Stimulated activated memory B cell treated with anti-CD40 and anti-IgM and Interleukin-4, amounts not matched to agents 10 μg/mL and 1 μg/mL and 100 μg/mL, for 72 hours (primary cell): ENCODE measurements around the gene RCBTB2.
A peak's percentile ranks its signal among the peaks of the same experiment; 100 is the strongest.

Experiments used
- ATAC-seq: fragments of 150-1000 bp; cut with Tn5 transposase; 2 replicates; pipeline ENCODE4 v1.10.0; 2021
- H3K27ac Mint-ChIP-seq: one replicate; pipeline ENCODE4 v1.8.0; 2022; ENCODE audit warnings: mild to moderate bottlenecking, mixed read lengths
- H3K27me3 Mint-ChIP-seq: one replicate; pipeline ENCODE4 v1.8.0; 2022; ENCODE audit warnings: mixed read lengths
- H3K36me3 Mint-ChIP-seq: one replicate; pipeline ENCODE4 v1.8.0; 2022; ENCODE audit warnings: mixed read lengths
- H3K4me1 Mint-ChIP-seq: one replicate; pipeline ENCODE4 v1.8.0; 2022; ENCODE audit warnings: mixed read lengths
- H3K4me3 Mint-ChIP-seq: one replicate; pipeline ENCODE4 v1.8.0; 2022; ENCODE audit warnings: mild to moderate bottlenecking, moderate library complexity, mixed read lengths
- H3K9me3 Mint-ChIP-seq: one replicate; pipeline ENCODE4 v1.8.0; 2022; ENCODE audit warnings: mixed read lengths

The RCBTB2 gene

DNA sequence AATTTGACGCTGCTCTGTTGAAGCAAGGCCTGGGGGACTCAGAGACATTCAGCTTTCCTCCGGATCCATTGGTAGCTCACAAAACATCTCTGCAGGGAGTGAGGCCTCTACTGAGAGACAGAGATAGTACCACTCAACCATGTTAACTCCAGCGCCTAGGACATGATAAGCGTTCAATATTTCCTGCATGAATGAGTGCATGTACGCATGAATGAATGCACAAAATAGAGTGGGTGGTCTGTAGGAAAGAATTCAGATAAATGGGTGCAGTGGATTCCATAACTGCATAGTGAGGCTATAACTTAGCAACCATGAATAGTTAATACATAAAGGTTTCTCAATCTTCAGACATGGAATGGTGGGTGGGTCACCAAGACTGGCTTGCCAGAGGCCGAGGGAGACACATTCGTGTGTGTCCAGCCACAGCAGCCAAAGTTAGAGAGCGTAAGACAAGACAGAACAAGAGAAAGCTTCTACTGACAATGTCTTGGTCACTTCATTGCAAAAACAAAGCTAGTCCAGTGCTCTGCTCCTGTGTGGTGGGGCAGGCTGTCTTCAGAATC, 36.3 kb upstream of the RCBTB2 start:
- no peaks in the 10 kb centered on the region for H3K9me3 Mint-ChIP-seq
- peaks cover 5% of the 10 kb centered on the region for H3K4me1 Mint-ChIP-seq
- no peaks in the 10 kb centered on the region for H3K36me3 Mint-ChIP-seq
- no peak overlapping the region for H3K4me3 Mint-ChIP-seq
- H3K27me3 Mint-ChIP-seq, result peaks cover 73% of the 10 kb centered on the region
- no peak for ATAC-seq
- H3K27ac Mint-ChIP-seq, result no peak overlapping the region

GRCh38 chr13:48568370-48569103, 35.7 kb upstream of the RCBTB2 start:
- Mint-ChIP-seq H3K4me1 (no peaks in the 10 kb centered on the region), H3K4me3 (no peak overlapping the region), H3K27me3 (peaks cover 71% of the 10 kb centered on the region), H3K36me3 (no peaks in the 10 kb centered on the region), H3K9me3 (no peaks in the 10 kb centered on the region), H3K27ac (no peak overlapping the region)
- no peak for ATAC-seq

GRCh38 chr13:48567515-48568369, 34.9 kb upstream of the RCBTB2 start:
- peaks cover 71% of the 10 kb centered on the region for H3K27me3 Mint-ChIP-seq
- H3K9me3 Mint-ChIP-seq, result no peaks in the 10 kb centered on the region
- no peak overlapping the region for H3K4me3 Mint-ChIP-seq
- ATAC-seq, result no peak
- no peak overlapping the region for H3K27ac Mint-ChIP-seq
- no peaks in the 10 kb centered on the region for H3K36me3 Mint-ChIP-seq
- H3K4me1 Mint-ChIP-seq, result peaks cover 5% of the 10 kb centered on the region

- Mint-ChIP-seq H3K4me1 (peaks cover 19% of the 10 kb centered on the region), H3K27me3 (peaks cover 76% of the 10 kb centered on the region), H3K9me3 (peaks cover 7% of the 10 kb centered on the region), H3K36me3 (peaks cover 5% of the 10 kb centered on the region), H3K4me3 (no peak overlapping the region), H3K27ac (no peak overlapping the region)
- no peak for ATAC-seq
These were observed 31.2 kb upstream of the RCBTB2 start for GRCh38 chr13:48564056-48564455.

DNA sequence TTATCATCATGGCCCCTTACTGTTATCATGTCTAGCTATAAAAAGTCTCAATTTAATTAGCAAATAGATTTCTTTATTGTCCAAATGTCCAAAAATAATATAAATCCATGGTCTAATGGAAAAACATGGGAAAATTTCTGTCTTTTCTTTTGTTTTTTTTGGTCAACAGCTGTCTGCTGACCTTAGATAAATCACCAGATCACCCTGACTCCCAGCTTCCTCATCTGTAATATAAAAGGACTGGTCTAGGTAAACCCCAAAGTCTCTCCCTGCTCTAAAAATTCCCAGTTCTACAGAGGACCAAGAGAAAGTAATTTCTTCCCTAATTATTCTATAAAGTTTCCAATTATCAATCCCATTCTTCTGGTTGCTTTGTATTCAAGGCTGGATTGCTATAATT, 30.7 kb upstream of the RCBTB2 start:
- peaks cover 7% of the 10 kb centered on the region for H3K9me3 Mint-ChIP-seq
- H3K4me1 Mint-ChIP-seq, result peaks cover 19% of the 10 kb centered on the region
- no peak overlapping the region for H3K27ac Mint-ChIP-seq
- no peak for ATAC-seq
- peaks cover 76% of the 10 kb centered on the region for H3K27me3 Mint-ChIP-seq
- H3K4me3 Mint-ChIP-seq, result no peak overlapping the region
- peaks cover 9% of the 10 kb centered on the region for H3K36me3 Mint-ChIP-seq

DNA sequence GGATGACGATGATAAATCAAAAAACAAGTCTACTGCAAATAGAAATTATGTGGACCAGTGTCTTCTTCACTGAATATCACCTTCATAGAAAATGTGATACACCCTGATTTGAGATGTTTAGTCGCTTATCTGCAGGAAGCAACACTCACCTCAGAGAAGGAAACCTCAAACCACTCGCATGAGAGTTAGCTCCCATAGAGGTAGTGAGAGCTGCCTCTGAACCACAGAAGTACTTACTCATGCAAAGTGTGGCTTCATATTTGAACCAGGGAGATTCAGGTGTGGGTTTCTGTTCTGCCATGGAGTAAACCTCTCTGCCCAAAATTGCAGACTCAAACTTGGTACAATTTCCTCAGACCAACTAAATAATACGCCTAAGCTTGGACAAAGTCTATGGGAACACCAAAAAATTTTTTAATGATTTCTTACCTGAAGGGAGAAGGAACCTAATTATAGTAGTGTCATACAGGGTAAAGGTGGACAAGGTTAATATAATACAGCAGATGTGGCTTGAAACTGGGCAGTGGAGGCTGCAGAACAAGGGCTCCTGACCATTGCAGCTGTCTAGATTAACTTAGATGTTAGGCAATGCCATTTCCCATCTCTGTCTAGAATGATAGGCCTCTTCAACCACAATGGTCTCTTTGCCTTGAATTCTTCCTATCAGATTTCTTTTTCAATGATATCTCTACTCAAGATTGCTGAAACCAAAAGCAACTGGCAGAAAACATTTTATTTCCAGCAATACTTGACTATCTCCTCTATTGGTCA, 29.6 kb upstream of the RCBTB2 start:
- Mint-ChIP-seq H3K4me3 (no peak overlapping the region), H3K9me3 (peaks cover 10% of the 10 kb centered on the region), H3K27me3 (peaks cover 76% of the 10 kb centered on the region), H3K36me3 (peaks cover 9% of the 10 kb centered on the region), H3K4me1 (peaks cover 19% of the 10 kb centered on the region), H3K27ac (no peak overlapping the region)
- ATAC-seq, result peak; percentile 100

DNA sequence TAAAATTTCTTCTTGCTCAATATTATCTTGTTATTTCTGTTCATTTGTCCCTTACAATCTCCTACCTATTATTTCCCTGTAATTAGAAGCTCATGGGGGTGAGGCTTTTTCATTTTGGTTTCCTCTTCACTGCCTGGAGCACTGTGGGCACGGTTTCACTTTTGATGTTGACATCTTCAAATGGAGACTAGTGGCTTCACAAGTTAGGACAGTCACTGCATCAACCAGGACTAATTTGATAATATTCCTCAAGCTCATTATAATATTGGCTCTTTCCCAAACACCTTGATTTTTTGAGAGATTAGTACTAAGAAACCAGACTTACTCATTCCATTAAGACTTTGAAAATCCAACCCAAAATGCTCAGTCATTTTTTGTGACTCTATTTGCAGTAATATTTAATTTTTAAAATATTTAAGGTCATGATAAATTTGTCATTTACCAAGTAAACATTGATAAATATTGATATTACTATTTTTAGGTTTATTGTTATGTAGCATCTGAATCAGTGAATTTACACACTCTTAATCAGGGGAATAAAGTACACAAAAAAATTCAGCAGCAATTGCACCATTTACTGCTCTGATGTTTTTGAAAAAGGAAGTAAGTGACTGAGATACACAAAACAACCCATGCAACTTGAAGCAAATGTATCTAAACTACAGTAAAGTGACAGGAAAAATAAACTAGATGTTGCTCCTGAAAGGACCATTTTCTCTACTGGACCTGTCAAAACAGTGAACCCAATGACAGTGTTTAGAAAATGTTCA, 28.8 kb upstream of the RCBTB2 start:
- Mint-ChIP-seq H3K4me1 (peaks cover 19% of the 10 kb centered on the region), H3K27me3 (peaks cover 76% of the 10 kb centered on the region), H3K27ac (no peak overlapping the region), H3K9me3 (peaks cover 10% of the 10 kb centered on the region), H3K36me3 (peaks cover 9% of the 10 kb centered on the region), H3K4me3 (no peak overlapping the region)
- peak; percentile 4 for ATAC-seq

DNA sequence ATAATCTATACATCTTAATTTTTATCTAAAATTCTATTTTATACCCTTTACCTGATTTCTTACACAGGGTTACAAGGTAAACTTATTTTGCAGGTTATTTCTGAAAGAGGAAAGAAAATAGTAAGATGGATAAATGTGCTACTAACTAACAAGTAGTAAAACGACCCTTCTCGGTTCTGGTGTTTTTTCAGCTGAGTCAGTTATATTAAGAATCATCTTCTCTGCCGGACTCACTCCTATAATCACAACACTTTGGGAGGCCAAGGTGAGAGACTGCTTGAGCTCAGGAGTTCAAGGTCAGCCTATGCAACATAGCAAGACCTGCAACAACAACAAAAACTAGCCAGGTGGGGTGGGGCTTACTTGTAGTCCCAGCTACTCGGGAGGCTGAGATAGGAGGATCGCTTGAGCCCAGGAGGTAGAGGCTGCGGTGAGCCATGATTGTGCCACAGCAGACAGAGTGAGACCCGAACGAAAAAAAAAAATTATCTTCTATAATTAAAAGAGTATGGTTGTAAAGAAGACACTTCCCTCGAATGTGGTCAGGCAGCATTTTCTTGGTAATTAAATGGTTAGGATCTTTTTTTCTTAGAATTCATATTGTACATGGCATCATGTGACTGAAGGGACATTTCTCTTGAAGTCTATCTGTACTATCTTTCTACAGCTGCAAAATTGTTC, 27.9 kb upstream of the RCBTB2 start:
- Mint-ChIP-seq H3K27ac (no peak overlapping the region), H3K4me1 (peaks cover 19% of the 10 kb centered on the region), H3K27me3 (peaks cover 76% of the 10 kb centered on the region), H3K36me3 (peaks cover 9% of the 10 kb centered on the region), H3K9me3 (peaks cover 15% of the 10 kb centered on the region), H3K4me3 (no peak overlapping the region)
- no peak for ATAC-seq

- H3K4me1 Mint-ChIP-seq, result peaks cover 19% of the 10 kb centered on the region
- peaks cover 9% of the 10 kb centered on the region for H3K36me3 Mint-ChIP-seq
- ATAC-seq, result no peak
- H3K27ac Mint-ChIP-seq, result no peak overlapping the region
- H3K27me3 Mint-ChIP-seq, result peaks cover 70% of the 10 kb centered on the region
- H3K4me3 Mint-ChIP-seq, result no peak overlapping the region
- peaks cover 18% of the 10 kb centered on the region for H3K9me3 Mint-ChIP-seq
These were observed 26.9 kb upstream of the RCBTB2 start for GRCh38 chr13:48559638-48560320.

DNA sequence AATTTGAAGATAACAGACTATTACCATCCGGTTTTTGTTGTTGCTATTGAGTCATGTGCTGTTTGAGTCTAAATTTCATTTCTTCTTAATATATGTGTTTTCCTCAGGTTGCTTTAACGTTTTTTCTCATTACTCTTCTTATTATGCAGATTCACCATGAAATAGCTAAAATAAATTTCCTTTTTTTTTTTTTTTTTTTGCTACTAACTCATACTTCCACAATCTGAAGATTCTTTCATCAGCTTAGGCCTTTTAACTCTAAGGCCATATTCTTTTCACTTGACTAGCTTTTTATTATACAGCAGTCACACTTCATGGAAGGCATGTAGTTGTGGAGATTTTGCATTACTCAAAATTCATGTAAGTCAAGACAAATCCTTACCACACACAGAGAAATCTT, 23.9 kb upstream of the RCBTB2 start:
- H3K36me3 Mint-ChIP-seq, result peaks cover 9% of the 10 kb centered on the region
- H3K27me3 Mint-ChIP-seq, result peaks cover 72% of the 10 kb centered on the region

DNA sequence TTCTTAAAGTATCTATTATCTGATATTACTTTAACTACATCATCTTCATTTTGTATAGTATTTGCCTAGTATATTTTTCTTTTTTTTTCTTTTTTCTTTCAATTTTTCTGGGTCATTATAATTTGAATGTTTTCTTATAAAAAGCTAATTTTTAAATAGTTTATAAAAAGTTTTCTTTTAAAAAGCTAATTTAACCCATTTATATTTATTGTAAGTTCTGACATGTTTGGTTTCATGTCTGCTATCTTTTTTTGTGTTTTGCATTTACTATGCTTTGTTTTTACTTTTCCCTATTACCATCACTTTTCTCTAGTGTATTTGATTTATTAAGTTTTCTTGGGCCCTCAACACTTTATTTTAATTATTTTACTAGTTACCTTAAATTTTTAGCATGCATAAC, 22.6 kb upstream of the RCBTB2 start:
- H3K9me3 Mint-ChIP-seq, result peaks cover 28% of the 10 kb centered on the region
- peaks cover 65% of the 10 kb centered on the region for H3K27me3 Mint-ChIP-seq
- ATAC-seq, result no peak
- peaks cover 9% of the 10 kb centered on the region for H3K36me3 Mint-ChIP-seq
- no peak overlapping the region for H3K27ac Mint-ChIP-seq
- H3K4me1 Mint-ChIP-seq, result no peaks in the 10 kb centered on the region
- no peak overlapping the region for H3K4me3 Mint-ChIP-seq

More for the DNA sequence above, 23.9 kb upstream of the RCBTB2 start:
- Mint-ChIP-seq H3K4me1 (peaks cover 7% of the 10 kb centered on the region), H3K9me3 (peaks cover 22% of the 10 kb centered on the region), H3K27ac (no peak overlapping the region), H3K4me3 (no peak overlapping the region)
- ATAC-seq, result no peak

DNA sequence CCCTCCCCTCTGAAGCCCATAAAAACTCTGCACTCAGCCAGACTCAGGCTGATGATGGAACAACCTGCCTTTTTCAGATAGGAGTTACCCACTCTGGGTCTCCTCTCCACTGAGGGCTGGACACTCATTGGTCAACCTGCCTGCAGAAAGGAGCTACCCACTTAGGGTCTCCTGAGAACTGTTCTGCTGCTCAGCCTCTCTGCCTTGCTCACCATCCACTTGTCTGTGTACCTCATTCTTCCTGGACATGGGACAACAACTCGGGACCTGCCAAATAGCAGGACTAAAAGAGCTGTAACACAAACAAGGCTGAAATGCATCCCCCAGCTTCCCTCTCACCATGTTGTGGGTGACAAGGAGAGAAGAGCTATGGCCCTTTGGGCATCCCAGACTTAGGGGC, 18.4 kb upstream of the RCBTB2 start:
- Mint-ChIP-seq H3K4me3 (no peak overlapping the region), H3K27me3 (peaks cover 58% of the 10 kb centered on the region), H3K36me3 (no peaks in the 10 kb centered on the region), H3K4me1 (no peaks in the 10 kb centered on the region), H3K9me3 (peaks cover 26% of the 10 kb centered on the region), H3K27ac (no peak overlapping the region)
- no peak for ATAC-seq

- Mint-ChIP-seq H3K4me1 (no peaks in the 10 kb centered on the region), H3K27me3 (peaks cover 65% of the 10 kb centered on the region), H3K4me3 (no peak overlapping the region), H3K27ac (no peak overlapping the region), H3K36me3 (no peaks in the 10 kb centered on the region), H3K9me3 (peaks cover 21% of the 10 kb centered on the region)
- no peak for ATAC-seq
These were observed 16.8 kb upstream of the RCBTB2 start for GRCh38 chr13:48549658-48550057.
